Measurements from ENCODE around the gene POLR3H. TPM values are rescaled to one million over a fixed set of nuclear protein-coding genes. Genes with fewer than 3 reads are reported as not detected.

The POLR3H gene
- total RNA-seq, 1 experiment from 2014 or later, result 21.2 TPM

DNA sequence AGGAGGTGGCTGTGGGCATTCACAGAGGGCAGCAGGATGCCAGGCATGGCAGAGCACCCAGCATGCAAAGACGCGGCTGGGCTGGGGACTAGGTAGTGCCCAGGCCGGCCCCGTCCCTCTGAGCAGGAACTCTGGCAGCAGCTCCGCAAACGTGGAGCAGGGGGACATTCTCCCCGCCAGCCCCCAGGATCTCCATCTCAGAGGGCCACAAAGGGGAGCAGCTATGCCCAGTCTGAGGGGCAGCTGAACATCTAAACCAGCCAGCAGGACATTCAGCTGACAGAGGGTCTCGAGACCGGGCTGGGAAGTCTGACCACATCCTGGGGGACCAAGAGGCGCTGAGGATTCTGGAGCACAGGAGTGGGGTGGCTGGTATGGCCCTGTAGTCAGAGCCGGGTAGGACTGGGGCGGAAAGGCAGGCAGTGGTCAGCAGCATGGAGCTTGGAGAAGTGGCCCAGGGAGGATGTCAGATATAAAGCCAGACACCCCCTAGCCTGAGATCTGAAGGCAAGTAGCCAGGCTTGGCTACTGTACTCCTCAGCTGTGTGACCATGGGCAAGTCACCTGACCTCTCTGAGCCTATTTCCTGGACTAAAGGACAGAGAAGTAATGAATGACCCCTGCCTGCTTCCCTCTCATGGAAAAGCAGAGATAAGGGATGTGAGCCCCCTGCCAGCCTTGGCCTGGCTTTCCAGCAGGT, 35.2 kb upstream of the POLR3H start:
- intact Hi-C loops (cut with micrococcal nuclease), result no loop called here
- Histone ChIP-seq H3K27me3 (ENCODE audit: low read length) (no peaks in the 10 kb centered on the region), H3K9me2 (replicated peaks; ENCODE audit: low read length) (no peaks in the 10 kb centered on the region), H3K4me1 (ENCODE audit: insufficient read depth, low read length) (no peaks in the 10 kb centered on the region), H3K4me2 (ENCODE audit: low read length) (no peak overlapping the region), H3F3A (ENCODE audit: low read length, unreplicated experiment) (no peaks in the 10 kb centered on the region), H3K9ac (ENCODE audit: low read length) (no peak overlapping the region), H3K36me3 (ENCODE audit: low read depth, low read length) (no peaks in the 10 kb centered on the region), H3K79me2 (ENCODE audit: low read length) (no peaks in the 10 kb centered on the region), H3K4me3 (ENCODE audit: low read length) (no peak overlapping the region), H3K9me3 (ENCODE audit: low read length) (no peaks in the 10 kb centered on the region), H4K20me1 (ENCODE audit: low read length) (no peaks in the 10 kb centered on the region), H3K27ac (ENCODE audit: low read length) (no peak overlapping the region), H2AFZ (ENCODE audit: low read length) (no peak overlapping the region)
- ATAC-seq (no peak), DNase-seq (no peak)
- POLR2A ChIA-PET (ENCODE audit: unreplicated experiment), result no interaction called here
- CTCF ChIA-PET, result no interaction called here
- no TSS peak for BruUV-seq (replicated peaks)
- no peak for TF ChIP-seq EZH2 (IDR thresholded peaks at IDR 0.05; ENCODE audit: low read length, unreplicated experiment)
- no peak for TF ChIP-seq EZH2phosphoT487 (IDR thresholded peaks at IDR 0.05; ENCODE audit: borderline replicate concordance, low read length)
- TF ChIP-seq, protein P1, sequence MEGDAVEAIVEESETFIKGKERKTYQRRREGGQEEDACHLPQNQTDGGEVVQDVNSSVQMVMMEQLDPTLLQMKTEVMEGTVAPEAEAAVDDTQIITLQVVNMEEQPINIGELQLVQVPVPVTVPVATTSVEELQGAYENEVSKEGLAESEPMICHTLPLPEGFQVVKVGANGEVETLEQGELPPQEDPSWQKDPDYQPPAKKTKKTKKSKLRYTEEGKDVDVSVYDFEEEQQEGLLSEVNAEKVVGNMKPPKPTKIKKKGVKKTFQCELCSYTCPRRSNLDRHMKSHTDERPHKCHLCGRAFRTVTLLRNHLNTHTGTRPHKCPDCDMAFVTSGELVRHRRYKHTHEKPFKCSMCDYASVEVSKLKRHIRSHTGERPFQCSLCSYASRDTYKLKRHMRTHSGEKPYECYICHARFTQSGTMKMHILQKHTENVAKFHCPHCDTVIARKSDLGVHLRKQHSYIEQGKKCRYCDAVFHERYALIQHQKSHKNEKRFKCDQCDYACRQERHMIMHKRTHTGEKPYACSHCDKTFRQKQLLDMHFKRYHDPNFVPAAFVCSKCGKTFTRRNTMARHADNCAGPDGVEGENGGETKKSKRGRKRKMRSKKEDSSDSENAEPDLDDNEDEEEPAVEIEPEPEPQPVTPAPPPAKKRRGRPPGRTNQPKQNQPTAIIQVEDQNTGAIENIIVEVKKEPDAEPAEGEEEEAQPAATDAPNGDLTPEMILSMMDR (conservative IDR thresholded peaks at IDR 0.05; ENCODE audit: low read depth, low read length), result no peak

DNA sequence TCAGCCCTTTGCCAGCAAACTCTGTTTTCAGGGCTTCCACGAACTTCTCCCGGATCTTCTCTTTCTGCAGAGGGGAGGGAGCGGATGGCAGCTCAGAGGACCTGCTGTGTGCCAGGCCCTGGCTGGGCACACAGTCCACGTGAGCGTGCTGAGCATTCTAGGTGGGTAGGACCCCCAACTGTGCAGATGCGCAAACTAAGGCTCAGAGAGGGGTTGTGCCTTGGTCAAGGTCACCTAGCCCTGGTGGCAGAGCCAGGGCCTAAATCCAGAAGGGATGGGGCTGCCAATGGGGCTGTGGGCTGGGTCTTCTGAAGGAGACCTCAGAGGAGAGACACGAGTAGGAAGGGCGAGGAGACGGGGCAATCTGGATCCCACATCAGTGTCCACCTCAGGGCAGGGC, 34.5 kb upstream of the POLR3H start:
- TF ChIP-seq, protein P1 (conservative IDR thresholded peaks at IDR 0.05; ENCODE audit: low read depth, low read length), result no peak
- TF ChIP-seq EZH2phosphoT487 (IDR thresholded peaks at IDR 0.05; ENCODE audit: borderline replicate concordance, low read length), result no peak
- no peak for ATAC-seq
- Histone ChIP-seq H3K27me3 (ENCODE audit: low read length) (no peaks in the 10 kb centered on the region), H2AFZ (ENCODE audit: low read length) (no peak overlapping the region), H3K9me2 (replicated peaks; ENCODE audit: low read length) (no peaks in the 10 kb centered on the region), H3K4me3 (ENCODE audit: low read length) (no peak overlapping the region), H3K27ac (ENCODE audit: low read length) (no peak overlapping the region), H3K9ac (ENCODE audit: low read length) (no peak overlapping the region), H3K4me1 (ENCODE audit: insufficient read depth, low read length) (no peaks in the 10 kb centered on the region), H3K4me2 (ENCODE audit: low read length) (no peak overlapping the region), H3K9me3 (ENCODE audit: low read length) (no peaks in the 10 kb centered on the region), H3F3A (ENCODE audit: low read length, unreplicated experiment) (no peaks in the 10 kb centered on the region), H4K20me1 (ENCODE audit: low read length) (no peaks in the 10 kb centered on the region), H3K79me2 (ENCODE audit: low read length) (no peaks in the 10 kb centered on the region), H3K36me3 (ENCODE audit: low read depth, low read length) (no peaks in the 10 kb centered on the region)
- intact Hi-C loops (cut with micrococcal nuclease), result no loop called here
- BruUV-seq (replicated peaks), result no TSS peak
- CTCF ChIA-PET, result no interaction called here
- POLR2A ChIA-PET (ENCODE audit: unreplicated experiment), result no interaction called here
- no peak for DNase-seq

DNA sequence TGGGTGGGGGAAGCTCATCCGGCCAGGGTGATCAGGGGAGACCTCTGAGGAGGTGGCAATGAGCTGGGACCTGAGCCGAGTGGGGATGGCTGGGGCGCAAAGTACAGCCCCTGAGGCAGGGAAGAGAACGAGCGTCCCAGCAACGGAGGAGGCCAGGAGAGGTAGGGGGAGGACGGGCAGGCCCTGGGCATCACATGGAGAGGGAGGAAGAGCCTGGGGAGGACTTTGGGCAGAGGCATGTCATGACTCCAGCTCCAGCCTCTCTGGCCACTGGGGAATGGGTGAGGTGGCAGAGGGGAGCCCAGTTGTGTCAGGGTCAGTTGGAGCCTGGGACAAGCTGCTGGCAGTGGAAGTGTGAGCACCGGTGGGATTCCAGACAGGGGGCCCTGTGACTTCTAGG, 33.8 kb upstream of the POLR3H start:
- Histone ChIP-seq H3K9me3 (ENCODE audit: low read length) (no peaks in the 10 kb centered on the region), H3K9ac (ENCODE audit: low read length) (no peak overlapping the region), H3K4me1 (ENCODE audit: insufficient read depth, low read length) (no peaks in the 10 kb centered on the region), H2AFZ (ENCODE audit: low read length) (no peak overlapping the region), H3K36me3 (ENCODE audit: low read depth, low read length) (no peaks in the 10 kb centered on the region), H3K27me3 (ENCODE audit: low read length) (no peaks in the 10 kb centered on the region), H4K20me1 (ENCODE audit: low read length) (no peaks in the 10 kb centered on the region), H3K27ac (ENCODE audit: low read length) (no peak overlapping the region), H3K4me3 (ENCODE audit: low read length) (no peak overlapping the region), H3K9me2 (replicated peaks; ENCODE audit: low read length) (no peaks in the 10 kb centered on the region), H3F3A (ENCODE audit: low read length, unreplicated experiment) (no peaks in the 10 kb centered on the region), H3K79me2 (ENCODE audit: low read length) (no peaks in the 10 kb centered on the region), H3K4me2 (ENCODE audit: low read length) (no peak overlapping the region)
- BruUV-seq (replicated peaks), result no TSS peak
- ATAC-seq (no peak), DNase-seq (no peak)
- ChIA-PET POLR2A (ENCODE audit: unreplicated experiment) (no interaction called here), CTCF (no interaction called here)
- TF ChIP-seq EZH2phosphoT487 (IDR thresholded peaks at IDR 0.05; ENCODE audit: borderline replicate concordance, low read length), result no peak
- TF ChIP-seq, protein P1 (conservative IDR thresholded peaks at IDR 0.05; ENCODE audit: low read depth, low read length), result no peak
- no peak for TF ChIP-seq EZH2 (IDR thresholded peaks at IDR 0.05; ENCODE audit: low read length, unreplicated experiment)
- intact Hi-C loops (cut with micrococcal nuclease), result no loop called here

Data from PC-3 (cell line).